ENCODE results near the gene SOX14.

SOX14 gene

DNA sequence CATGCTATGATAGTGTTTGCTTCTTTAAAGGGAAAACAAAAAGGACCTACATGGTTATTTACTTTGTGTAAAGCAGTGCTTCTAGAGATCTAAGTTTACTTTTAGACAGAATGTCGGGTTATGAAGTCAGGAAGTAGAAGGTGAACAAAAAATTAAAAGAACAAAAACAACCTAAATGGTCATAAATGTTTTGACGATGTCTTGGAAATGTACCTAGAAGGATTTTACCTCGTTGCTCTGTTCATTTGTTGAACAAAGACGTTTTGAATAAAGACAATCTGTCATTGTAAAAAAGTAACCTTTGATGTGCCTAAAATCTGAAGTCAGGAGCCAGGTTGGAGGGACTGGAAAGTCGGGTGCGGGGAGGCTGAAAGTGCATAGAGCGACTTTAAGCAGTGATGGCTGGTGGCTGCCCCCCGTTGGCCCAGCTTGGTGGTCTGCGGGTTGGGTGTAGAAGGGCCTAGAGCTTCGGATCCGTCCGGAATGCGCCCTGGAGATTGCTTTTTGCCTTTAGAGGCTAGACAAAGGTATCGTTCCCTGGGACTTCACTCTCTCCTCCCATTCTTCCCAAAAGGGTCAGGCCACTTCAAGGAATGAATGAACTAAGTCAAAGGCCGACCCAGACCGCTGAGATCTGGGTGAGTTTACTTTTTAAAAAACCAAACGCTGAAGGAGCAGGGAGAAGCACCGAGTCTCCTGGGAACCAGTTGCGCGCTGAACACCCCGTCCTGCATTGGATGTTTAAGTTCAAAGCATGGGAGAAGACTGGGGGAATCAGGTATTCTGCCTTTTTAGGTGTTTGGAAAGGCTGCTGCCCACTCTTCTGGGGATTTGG is 2.1 kb downstream of the SOX14 start:
- ChIA-PET POLR2A (no interaction called here), CTCF (no interaction called here)
- no peaks in the 10 kb centered on the region for H3K36me3 ChIP-seq (ENCODE audit: control insufficient read depth in 2 of 2, insufficient read depth in 1 of 2, low read length in 2 of 2)
- H3K4me3 ChIP-seq (ENCODE audit: low read depth, low read length), result no peak overlapping the region
- no peaks in the 10 kb centered on the region for H3K4me1 ChIP-seq (ENCODE audit: control insufficient read depth, insufficient read depth, low read length)
- no peak overlapping the region for H3K27ac ChIP-seq (ENCODE audit: extremely low read depth, low read depth, low read length)
- no peaks in the 10 kb centered on the region for H3K9me3 ChIP-seq (ENCODE audit: control insufficient read depth, insufficient read depth, low read depth, low read length)
- TF ChIP-seq ZNF426 (tag by site-specific recombination; IDR thresholded peaks at IDR 0.05) (no peak), GLIS2 (tag by site-specific recombination; IDR thresholded peaks at IDR 0.05) (no peak)

GRCh38 chr3:137766876-137767537 is 2.9 kb downstream of the SOX14 start:
- Histone ChIP-seq H3K9me3 (ENCODE audit: control insufficient read depth, insufficient read depth, low read depth, low read length) (no peaks in the 10 kb centered on the region), H3K4me3 (ENCODE audit: low read depth, low read length) (no peak overlapping the region), H3K36me3 (ENCODE audit: control insufficient read depth in 2 of 2, insufficient read depth in 1 of 2, low read length in 2 of 2) (no peaks in the 10 kb centered on the region), H3K4me1 (ENCODE audit: control insufficient read depth, insufficient read depth, low read length) (no peaks in the 10 kb centered on the region), H3K27ac (ENCODE audit: extremely low read depth, low read depth, low read length) (no peak overlapping the region)
- no peak for TF ChIP-seq ATF2 (tag by site-specific recombination; IDR thresholded peaks at IDR 0.05; ENCODE audit: low read depth)
- no peak for TF ChIP-seq ZNF629 (tag by site-specific recombination; IDR thresholded peaks at IDR 0.05)
- TF ChIP-seq, protein P1, sequence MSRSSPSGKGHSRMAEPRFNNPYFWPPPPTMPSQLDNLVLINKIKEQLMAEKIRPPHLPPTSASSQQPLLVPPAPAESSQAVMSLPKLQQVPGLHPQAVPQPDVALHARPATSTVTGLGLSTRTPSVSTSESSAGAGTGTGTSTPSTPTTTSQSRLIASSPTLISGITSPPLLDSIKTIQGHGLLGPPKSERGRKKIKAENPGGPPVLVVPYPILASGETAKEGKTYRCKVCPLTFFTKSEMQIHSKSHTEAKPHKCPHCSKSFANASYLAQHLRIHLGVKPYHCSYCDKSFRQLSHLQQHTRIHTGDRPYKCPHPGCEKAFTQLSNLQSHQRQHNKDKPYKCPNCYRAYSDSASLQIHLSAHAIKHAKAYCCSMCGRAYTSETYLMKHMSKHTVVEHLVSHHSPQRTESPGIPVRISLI (tag by site-specific recombination; IDR thresholded peaks at IDR 0.05), result no peak
- no peak for TF ChIP-seq ZNF514 (tag by site-specific recombination; IDR thresholded peaks at IDR 0.05)
- TF ChIP-seq ZNF426 (tag by site-specific recombination; IDR thresholded peaks at IDR 0.05), result no peak
- no peak for TF ChIP-seq ZNF292 (tag by site-specific recombination; IDR thresholded peaks at IDR 0.05; ENCODE audit: borderline replicate concordance, low read depth)
- no peak for TF ChIP-seq OSR2 (tag by site-specific recombination; IDR thresholded peaks at IDR 0.05)
- no peak for TF ChIP-seq ZNF341 (tag by site-specific recombination; IDR thresholded peaks at IDR 0.05; ENCODE audit: low read depth)
- no peak for TF ChIP-seq ZNF704 (tag by site-specific recombination; IDR thresholded peaks at IDR 0.05)
- no peak for TF ChIP-seq ZNF155 (tag by site-specific recombination; IDR thresholded peaks at IDR 0.05)
- no peak for TF ChIP-seq KLF17 (tag by site-specific recombination; IDR thresholded peaks at IDR 0.05)
- TF ChIP-seq KLF16 (tag by site-specific recombination; IDR thresholded peaks at IDR 0.05), result no peak
- CTCF ChIA-PET, result no interaction called here
- POLR2A ChIA-PET, result no interaction called here

GRCh38 chr3:137767538-137768360 is 3.6 kb downstream of the SOX14 start:
- no peak overlapping the region for H3K4me3 ChIP-seq (ENCODE audit: low read depth, low read length)
- no peaks in the 10 kb centered on the region for H3K9me3 ChIP-seq (ENCODE audit: control insufficient read depth, insufficient read depth, low read depth, low read length)
- CTCF ChIA-PET, result interaction anchor here (0.7 kb wide), 1 partner anchor 1157 kb away, joined by 3 read pairs; no protein-coding TSS in a partner anchor
- no peaks in the 10 kb centered on the region for H3K4me1 ChIP-seq (ENCODE audit: control insufficient read depth, insufficient read depth, low read length)
- POLR2A ChIA-PET, result no interaction called here
- no peak overlapping the region for H3K27ac ChIP-seq (ENCODE audit: extremely low read depth, low read depth, low read length)
- no peaks in the 10 kb centered on the region for H3K36me3 ChIP-seq (ENCODE audit: control insufficient read depth in 2 of 2, insufficient read depth in 1 of 2, low read length in 2 of 2)
- no peak for TF ChIP-seq ZIC2 (tag by site-specific recombination; IDR thresholded peaks at IDR 0.05)
- TF ChIP-seq ZNF302 (tag by site-specific recombination; IDR thresholded peaks at IDR 0.05; ENCODE audit: low read depth), result no peak
- no peak for TF ChIP-seq ZNF555 (tag by site-specific recombination; conservative IDR thresholded peaks at IDR 0.05)
- no peak for TF ChIP-seq ZNF350 (tag by site-specific recombination; IDR thresholded peaks at IDR 0.05)
- TF ChIP-seq ZNF416 (tag by site-specific recombination; IDR thresholded peaks at IDR 0.05), result no peak
- no peak for TF ChIP-seq ZNF530 (tag by site-specific recombination; IDR thresholded peaks at IDR 0.05; ENCODE audit: low read depth)
- TF ChIP-seq, protein P2, sequence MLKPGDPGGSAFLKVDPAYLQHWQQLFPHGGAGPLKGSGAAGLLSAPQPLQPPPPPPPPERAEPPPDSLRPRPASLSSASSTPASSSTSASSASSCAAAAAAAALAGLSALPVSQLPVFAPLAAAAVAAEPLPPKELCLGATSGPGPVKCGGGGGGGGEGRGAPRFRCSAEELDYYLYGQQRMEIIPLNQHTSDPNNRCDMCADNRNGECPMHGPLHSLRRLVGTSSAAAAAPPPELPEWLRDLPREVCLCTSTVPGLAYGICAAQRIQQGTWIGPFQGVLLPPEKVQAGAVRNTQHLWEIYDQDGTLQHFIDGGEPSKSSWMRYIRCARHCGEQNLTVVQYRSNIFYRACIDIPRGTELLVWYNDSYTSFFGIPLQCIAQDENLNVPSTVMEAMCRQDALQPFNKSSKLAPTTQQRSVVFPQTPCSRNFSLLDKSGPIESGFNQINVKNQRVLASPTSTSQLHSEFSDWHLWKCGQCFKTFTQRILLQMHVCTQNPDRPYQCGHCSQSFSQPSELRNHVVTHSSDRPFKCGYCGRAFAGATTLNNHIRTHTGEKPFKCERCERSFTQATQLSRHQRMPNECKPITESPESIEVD (tag by site-specific recombination; IDR thresholded peaks at IDR 0.05), result no peak
- no peak for TF ChIP-seq TRIM28 (IDR thresholded peaks at IDR 0.05; ENCODE audit: borderline replicate concordance, low read length)

Measured in HEK293 (cell line).